Esophagus squamous epithelium (tissue), 5 donors: ENCODE results near the gene VARS2. TPM values are rescaled to one million over a fixed set of nuclear protein-coding genes. Genes with fewer than 3 reads are reported as not detected.

Source experiments
- DNase-seq: peaks from one replicate; lab custom pipeline; 2025; lab: John Stamatoyannopoulos, UW
- H3K27ac ChIP-seq, 4 donors: fragments of 200-600 bp; sonication (generic); one replicate each; pipeline ENCODE4 v1.5.1; 2016 to 2019; ENCODE audit warnings: mild to moderate bottlenecking in 1 of 4
- H3K27me3 ChIP-seq, 4 donors: fragments of 200-600 bp; sonication (generic); 1 replicate in 3 of 4; 2 replicates in 1 of 4; pipeline versions ENCODE4 v1.5.1 to v1.6.0; 2017 to 2021; ENCODE audit warnings: antibody characterized with exemption in 1 of 4
- H3K36me3 ChIP-seq, 3 donors: fragments of 200-600 bp; sonication (generic); one replicate each; pipeline ENCODE4 v1.5.1; 2016 to 2019
- H3K4me1 ChIP-seq, 3 donors: fragments of 200-600 bp; sonication (generic); one replicate each; pipeline ENCODE4 v1.5.1; 2017 to 2019
- H3K4me3 ChIP-seq, 4 donors: fragments of 200-600 bp; sonication (generic); 1 replicate in 3 of 4; 2 replicates in 1 of 4; pipeline ENCODE4 v1.5.1; 2016 to 2019; ENCODE audit warnings: mild to moderate bottlenecking in 2 of 4, moderate library complexity in 1 of 4
- H3K9me3 ChIP-seq, 3 donors: fragments of 200-600 bp; sonication (generic); one replicate each; pipeline ENCODE4 v1.5.1; 2016 to 2019
- POLR2A ChIP-seq, 4 donors: fragments of 450-650 bp; IDR thresholded peaks; one replicate each; pipeline ENCODE4 v1.6.1; 2017; ENCODE audit warnings: antibody characterized with exemption in 4 of 4, mild to moderate bottlenecking in 4 of 4, moderate library complexity in 3 of 4
- WGBS, 2 donors: methylation state at CpG; one replicate each; pipeline ENCODE4 v1.1.5; 2018; 5-methylcytosine and 5-hydroxymethylcytosine counted together
- intact Hi-C: fragments of 100-400 bp; cut with DNase I; formaldehyde crosslinking; loops from one replicate; pipeline ENCODE4 v1.15.0; 2022
- total RNA-seq, 4 donors: library from RNA; depleted of rRNA; stranded (reverse); fragments of >200 nt; gene quantifications; one replicate each; pipeline ENCODE4 v1.1.0, GENCODE V29; 2016
- TF ChIP-seq, protein P1 (sequence below), 6 experiments: fragments of 450-650 bp in 4 of 6; fragments of 200-600 bp in 2 of 6; sonication (generic) in 2 of 6; IDR thresholded peaks; one replicate each; pipeline ENCODE4 v1.5.1; 2016 to 2019; ENCODE audit warnings: antibody characterized with exemption in 6 of 6, mild to moderate bottlenecking in 4 of 6, moderate library complexity in 4 of 6
- donor health status: DM: yes; HTN: yes; CAD: no.

The VARS2 gene
- total RNA-seq, 4 donors from 2014 or later = 23.5 to 61.9 (median 33.0) TPM

DNA sequence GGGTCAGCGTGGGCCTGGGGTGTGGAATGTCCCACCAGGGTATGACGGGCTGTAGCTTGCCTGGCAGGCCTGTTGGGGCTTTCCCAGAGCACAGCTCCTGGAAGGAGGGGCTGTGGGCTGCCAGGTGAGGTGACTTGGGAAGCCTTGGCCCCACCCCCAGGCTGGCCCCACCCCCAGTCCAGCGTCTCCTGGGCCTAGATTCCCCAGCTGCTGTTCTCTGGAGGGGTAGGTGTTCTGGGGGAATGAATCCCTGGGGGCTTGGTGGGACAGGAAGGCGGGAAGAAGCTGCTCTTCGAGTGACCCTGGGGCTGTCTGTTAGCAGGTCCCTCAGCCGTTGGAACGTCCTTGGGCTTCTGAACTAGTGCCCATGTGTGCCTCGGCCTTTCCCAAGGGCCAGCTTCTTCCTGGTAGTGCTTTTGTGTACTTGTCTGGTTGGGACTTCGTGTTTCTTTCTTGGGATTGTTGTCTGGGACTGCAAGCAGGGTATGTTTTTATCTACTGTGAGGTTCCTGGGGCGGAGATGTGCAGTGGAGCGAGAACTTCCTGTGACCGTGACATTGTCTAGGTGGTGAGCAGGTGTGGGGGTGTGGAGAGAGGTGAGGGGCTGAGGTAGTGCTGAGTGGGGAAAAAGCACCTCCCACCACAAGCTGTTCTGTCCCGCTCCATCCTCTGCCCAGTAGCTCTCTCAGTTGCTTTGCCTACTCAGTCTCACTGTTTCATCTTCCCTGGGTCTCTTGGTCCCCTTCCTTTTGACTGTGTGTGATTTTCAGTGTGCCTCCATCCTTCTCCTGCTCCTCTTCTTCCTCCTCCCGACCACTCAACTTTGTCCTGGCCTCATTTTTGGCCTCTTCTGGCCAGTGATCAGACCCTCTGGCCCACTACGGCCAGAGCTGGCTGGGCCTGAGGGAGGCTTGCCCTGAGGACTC, 31.0 kb upstream of the VARS2 start:
- no peaks in the 10 kb centered on the region for H3K9me3 ChIP-seq
- peak overlapping the region; percentile 93 to 99 (median 98) for H3K27ac ChIP-seq
- H3K36me3 ChIP-seq = no peaks in the 10 kb centered on the region
- intact Hi-C loops = loop anchor here (5.0 to 10.0 kb wide), 2 partner anchors 141 to 198 kb away; partner anchors contain the start of genes FLOT1, IER3 and PPP1R18
- no peaks in the 10 kb centered on the region for H3K27me3 ChIP-seq
- WGBS, 2 donors = 17 to 31% methylated on average over 6 to 7 of the region's 15 CpGs
- no peak for DNase-seq
- peaks cover 22 to 81% (median 43%) of the 10 kb centered on the region in 3 donors for H3K4me1 ChIP-seq
- H3K4me3 ChIP-seq = peak overlapping the region; percentile 55 to 97 (median 90)
- peak in 1 of 4 donors; percentile 60 for TF ChIP-seq POLR2A (IDR thresholded peaks at IDR 0.05)
- TF ChIP-seq, protein P1, sequence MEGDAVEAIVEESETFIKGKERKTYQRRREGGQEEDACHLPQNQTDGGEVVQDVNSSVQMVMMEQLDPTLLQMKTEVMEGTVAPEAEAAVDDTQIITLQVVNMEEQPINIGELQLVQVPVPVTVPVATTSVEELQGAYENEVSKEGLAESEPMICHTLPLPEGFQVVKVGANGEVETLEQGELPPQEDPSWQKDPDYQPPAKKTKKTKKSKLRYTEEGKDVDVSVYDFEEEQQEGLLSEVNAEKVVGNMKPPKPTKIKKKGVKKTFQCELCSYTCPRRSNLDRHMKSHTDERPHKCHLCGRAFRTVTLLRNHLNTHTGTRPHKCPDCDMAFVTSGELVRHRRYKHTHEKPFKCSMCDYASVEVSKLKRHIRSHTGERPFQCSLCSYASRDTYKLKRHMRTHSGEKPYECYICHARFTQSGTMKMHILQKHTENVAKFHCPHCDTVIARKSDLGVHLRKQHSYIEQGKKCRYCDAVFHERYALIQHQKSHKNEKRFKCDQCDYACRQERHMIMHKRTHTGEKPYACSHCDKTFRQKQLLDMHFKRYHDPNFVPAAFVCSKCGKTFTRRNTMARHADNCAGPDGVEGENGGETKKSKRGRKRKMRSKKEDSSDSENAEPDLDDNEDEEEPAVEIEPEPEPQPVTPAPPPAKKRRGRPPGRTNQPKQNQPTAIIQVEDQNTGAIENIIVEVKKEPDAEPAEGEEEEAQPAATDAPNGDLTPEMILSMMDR (IDR thresholded peaks at IDR 0.05) = no peak

DNA sequence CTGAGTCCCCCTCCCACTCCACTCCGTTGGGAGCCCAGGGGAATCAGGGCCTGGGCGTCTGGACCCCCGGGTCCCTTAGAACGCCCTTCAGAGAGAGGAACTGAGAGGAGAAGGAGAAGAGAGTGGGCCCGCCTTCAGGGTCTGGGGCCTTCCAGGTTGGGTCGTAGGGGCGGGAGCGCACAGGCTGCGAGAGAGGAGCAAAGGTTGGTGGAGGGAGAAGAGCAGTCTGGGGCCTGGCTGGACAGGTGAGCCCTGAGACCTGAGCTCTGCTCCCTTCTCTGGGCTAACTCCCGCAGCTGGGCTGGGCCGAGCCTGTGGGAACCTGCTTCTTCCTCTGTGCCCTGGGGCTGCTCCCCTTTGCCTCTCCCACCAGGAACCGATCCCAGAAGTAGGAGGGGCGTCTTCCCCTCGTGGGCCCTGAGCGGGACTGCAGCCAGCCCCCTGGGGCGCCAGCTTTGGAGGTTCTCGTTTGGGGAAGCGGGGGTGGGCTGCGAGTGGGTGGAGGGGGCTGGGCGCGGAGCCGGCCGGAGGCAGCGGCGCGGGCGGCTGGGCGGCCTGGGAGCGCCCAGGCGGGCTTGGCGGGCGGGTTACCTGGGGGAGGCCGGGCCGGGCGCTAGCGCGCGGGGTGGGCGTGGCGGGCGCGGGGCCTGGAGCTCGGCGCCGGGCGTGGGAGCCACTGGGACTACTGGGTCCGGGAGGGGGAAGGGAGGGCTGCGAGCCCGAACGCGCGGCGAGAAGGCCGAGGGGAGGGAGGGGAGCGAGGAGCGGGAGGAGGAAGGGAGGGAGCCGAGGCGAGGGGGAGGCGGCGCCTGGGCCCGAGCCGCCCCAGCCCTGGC, 30.1 kb upstream of the VARS2 start, which contains the start of gene DDR1:
Gene DDR1 (plus strand): TSS at position 835 of the 836 bp plus-strand sequence. CDS start 4,211 bp downstream, outside the sequence.
- Histone ChIP-seq H3K4me1 (peaks cover 22 to 81% (median 47%) of the 10 kb centered on the region in 3 donors), H3K27me3 (no peaks in the 10 kb centered on the region), H3K27ac (peak within 1 kb of the TSS; percentile 93 to 99 (median 98)), H3K36me3 (peaks cover 0 to 5% (median 0%) of the 10 kb centered on the region in 3 donors), H3K9me3 (no peaks in the 10 kb centered on the region), H3K4me3 (peak within 1 kb of the TSS; percentile 55 to 97 (median 90))
- DNase-seq = no peak
- TF ChIP-seq POLR2A (IDR thresholded peaks at IDR 0.05) = peak in 3 of 4 donors; percentile 64 to 79 (median 68)
- TF ChIP-seq, protein P1 (IDR thresholded peaks at IDR 0.05) = peak in 1 of 6 experiments; percentile 10
- intact Hi-C loops = loop anchor here (5.0 to 10.0 kb wide), 2 partner anchors 142 to 199 kb away; partner anchors contain the start of genes FLOT1, IER3 and PPP1R18
- WGBS, 2 donors = 14% methylated on average over 1 of the region's 62 CpGs; no CpG with 5 or more reads in 1 of the 2 donors

DNA sequence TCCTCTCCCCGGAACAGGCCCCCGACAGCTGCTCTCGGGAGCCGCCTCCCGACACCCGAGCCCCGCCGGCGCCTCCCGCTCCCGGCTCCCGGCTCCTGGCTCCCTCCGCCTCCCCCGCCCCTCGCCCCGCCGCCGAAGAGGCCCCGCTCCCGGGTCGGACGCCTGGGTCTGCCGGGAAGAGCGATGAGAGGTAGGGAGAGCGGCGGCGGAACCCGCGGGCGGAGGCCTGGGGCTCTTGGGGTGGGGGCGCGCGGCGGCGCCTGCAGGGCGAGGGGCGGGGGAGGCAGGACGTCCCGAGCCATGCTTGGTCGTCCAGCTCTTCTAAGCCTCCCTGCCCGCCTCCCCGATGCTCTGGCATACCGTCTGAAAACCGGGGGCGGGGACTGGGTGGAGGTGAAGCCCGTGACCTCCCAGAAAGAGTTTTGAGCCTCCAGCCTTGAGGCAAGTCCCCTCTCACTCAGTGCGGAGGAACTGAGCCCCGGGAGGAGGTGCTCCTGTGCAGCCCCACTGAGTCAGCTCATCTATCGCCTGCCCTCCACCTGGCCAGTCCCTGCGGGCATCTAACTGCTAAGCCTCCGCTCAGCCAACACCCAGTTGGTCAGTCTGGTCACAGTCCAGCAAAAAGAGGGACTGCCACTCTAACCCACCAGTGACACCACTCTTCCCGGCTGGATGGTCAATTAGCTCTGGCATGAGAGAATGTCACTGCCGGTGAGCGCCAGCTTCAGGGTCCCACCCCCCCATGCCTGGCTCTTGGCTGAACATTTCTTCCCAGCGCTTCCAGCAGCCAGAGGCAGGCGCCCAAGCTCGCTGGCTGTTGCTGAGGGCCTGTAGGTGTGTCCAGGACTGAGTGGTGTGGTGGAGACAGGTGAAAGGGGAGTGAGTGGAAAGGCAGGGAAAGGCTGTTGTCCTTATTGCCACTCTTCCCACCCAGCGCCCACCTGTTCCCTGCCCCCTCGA, 29.2 kb upstream of the VARS2 start:
- WGBS, 2 donors = 16 to 25% methylated on average over 2 to 5 of the region's 59 CpGs
- intact Hi-C loops = loop anchor here (5.0 to 10.0 kb wide), 2 partner anchors 142 to 200 kb away; partner anchors contain the start of genes FLOT1, IER3 and PPP1R18
- peaks cover 0 to 14% (median 0%) of the 10 kb centered on the region in 3 donors for H3K36me3 ChIP-seq
- no peak for DNase-seq
- H3K27ac ChIP-seq = peak overlapping the region; percentile 93 to 99 (median 98)
- H3K9me3 ChIP-seq = no peaks in the 10 kb centered on the region
- H3K4me1 ChIP-seq = peaks cover 22 to 90% (median 49%) of the 10 kb centered on the region in 3 donors
- no peaks in the 10 kb centered on the region for H3K27me3 ChIP-seq
- H3K4me3 ChIP-seq = peak overlapping the region; percentile 55 to 97 (median 90)
- TF ChIP-seq, protein P1 (IDR thresholded peaks at IDR 0.05) = no peak
- TF ChIP-seq POLR2A (IDR thresholded peaks at IDR 0.05) = peak in 1 of 4 donors; percentile 28

DNA sequence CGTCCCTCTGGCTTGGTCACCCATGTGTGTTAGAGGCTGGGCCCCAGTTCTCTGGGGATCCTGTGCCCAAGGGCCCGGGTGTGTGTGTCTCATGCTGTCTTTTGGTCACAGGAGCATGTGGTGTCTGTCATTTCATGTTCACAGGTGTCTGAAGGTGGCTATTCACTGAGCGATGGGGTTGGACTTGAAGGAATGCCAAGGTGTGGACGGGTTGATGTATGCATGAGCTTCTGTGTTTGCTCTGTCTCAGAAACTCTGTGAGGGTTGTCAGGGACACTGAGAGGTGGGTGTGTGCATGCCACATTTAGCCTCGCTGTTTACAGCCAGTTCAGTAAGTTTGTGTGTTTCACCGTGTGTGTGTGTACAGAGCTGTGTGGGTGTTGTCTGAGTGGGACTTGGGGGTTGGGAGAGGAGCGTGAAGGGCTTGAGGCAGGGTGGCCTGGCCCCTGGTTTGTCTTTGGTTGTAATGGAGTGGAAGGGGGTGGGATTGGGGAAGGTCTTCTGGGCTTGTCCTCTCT, 28.5 kb upstream of the VARS2 start:
- Histone ChIP-seq H3K36me3 (peaks cover 0 to 21% (median under 1%) of the 10 kb centered on the region in 3 donors), H3K9me3 (no peaks in the 10 kb centered on the region), H3K4me3 (peak overlapping the region; percentile 55 to 97 (median 90)), H3K4me1 (peaks cover 29 to 97% (median 54%) of the 10 kb centered on the region in 3 donors), H3K27ac (peak overlapping the region; percentile 93 to 99 (median 98)), H3K27me3 (no peaks in the 10 kb centered on the region)
- DNase-seq = no peak
- WGBS, 2 donors = 12 to 28% methylated on average over 5 to 6 of the region's 7 CpGs
- TF ChIP-seq POLR2A (IDR thresholded peaks at IDR 0.05) = no peak
- TF ChIP-seq, protein P1 (IDR thresholded peaks at IDR 0.05) = no peak
- intact Hi-C loops = loop anchor here (10.0 kb wide), 1 partner anchor 201 kb away; the partner anchor contains the start of gene PPP1R18
